Caco-2 (cell line): ENCODE data around the gene ARIH1. TPM values are rescaled to one million over a fixed set of nuclear protein-coding genes. Genes with fewer than 3 reads are reported as not detected.

Experiments used
- BruUV-seq: library from RNA; stranded (reverse); fragments of 400-500 nt; replicated peaks from 2 replicates; lab custom pipeline; 2021; lab: Mats Ljungman, UMichigan
- CTCF ChIA-PET: fragments of 300-600 bp; sonication (Branson Sonifier 250); formaldehyde crosslinking; loops from one replicate; lab custom pipeline; 2022; ENCODE audit warnings: antibody characterized with exemption; lab: Charles Lee
- POLR2A ChIA-PET: fragments of 300-600 bp; sonication (Branson Sonifier 250); formaldehyde crosslinking; loops from one replicate; lab custom pipeline; 2022; ENCODE audit warnings: antibody characterized with exemption; lab: Charles Lee
- DNase-seq, 2 experiments: peaks; one replicate each; pipeline versions ENCODE4 v3.0.0 to v3.0.0-alpha.2; 2020 to 2022
- H3K27me3 ChIP-seq: replicated peaks from 2 replicates; pipeline ENCODE4 v1.6.0; 2011; ENCODE audit warnings: low read length; ENCODE audit not compliant: control insufficient read depth, insufficient read depth
- H3K36me3 ChIP-seq: 2 replicates; pipeline ENCODE4 v1.5.1; 2011; ENCODE audit warnings: low read length; ENCODE audit not compliant: control insufficient read depth, insufficient read depth
- H3K4me1 ChIP-seq: fragments of 250-450 bp; sonication (Bioruptor Pico); 2 replicates; pipeline ENCODE4 v1.5.1; 2020; ENCODE audit warnings: mild to moderate bottlenecking
- H3K4me3 ChIP-seq: 2 replicates; pipeline ENCODE4 v1.5.1; 2011; ENCODE audit warnings: low read depth, mild to moderate bottlenecking, control low read depth, low read length
- H3K9me3 ChIP-seq: fragments of 250-450 bp; sonication (Bioruptor Pico); 2 replicates; pipeline ENCODE4 v1.5.1; 2020; ENCODE audit warnings: mild to moderate bottlenecking, moderate library complexity
- H3K27ac Mint-ChIP-seq: one replicate; pipeline ENCODE4 v1.8.0; 2022; ENCODE audit warnings: mixed read lengths; ENCODE audit not compliant: unreplicated experiment
- H3K27me3 Mint-ChIP-seq: one replicate; pipeline ENCODE4 v1.8.0; 2022; ENCODE audit warnings: mixed read lengths; ENCODE audit not compliant: insufficient read depth, unreplicated experiment
- H3K36me3 Mint-ChIP-seq: one replicate; pipeline ENCODE4 v1.8.0; 2022; ENCODE audit warnings: mild to moderate bottlenecking, mixed read lengths; ENCODE audit not compliant: insufficient read depth, unreplicated experiment
- H3K4me1 Mint-ChIP-seq: one replicate; pipeline ENCODE4 v1.8.0; 2022; ENCODE audit warnings: low read depth, mixed read lengths; ENCODE audit not compliant: unreplicated experiment
- H3K4me3 Mint-ChIP-seq: one replicate; pipeline ENCODE4 v1.8.0; 2022; ENCODE audit warnings: mild to moderate bottlenecking, moderate library complexity, mixed read lengths; ENCODE audit not compliant: unreplicated experiment
- H3K9me3 Mint-ChIP-seq: one replicate; pipeline ENCODE4 v1.8.0; 2022; ENCODE audit warnings: mixed read lengths; ENCODE audit not compliant: unreplicated experiment
- intact Hi-C: fragments of 100-400 bp; cut with micrococcal nuclease; formaldehyde crosslinking; loops from one replicate; pipeline ENCODE4 v1.10.0; 2022; ENCODE audit not compliant: unreplicated experiment
- total RNA-seq: library from RNA; stranded (reverse); gene quantifications from 2 replicates; pipeline ENCODE4 v1.2.3, GENCODE V29; 2022
- TF ChIP-seq, protein P1 (sequence below), 2 experiments: fragments of 200-600 bp in 1 of 2; IDR thresholded peaks; 1 replicate in 1 of 2; 2 replicates in 1 of 2; pipeline versions ENCODE4 v1.5.1 to v1.8.0; 2011 to 2022; ENCODE audit warnings: antibody characterized with exemption in 1 of 2, control low read depth in 1 of 2, inconsistent platforms in 1 of 2, low read depth in 1 of 2, low read length in 1 of 2, mild to moderate bottlenecking in 1 of 2, moderate library complexity in 1 of 2; ENCODE audit not compliant: insufficient read depth in 1 of 2, severe bottlenecking in 1 of 2, unreplicated experiment in 1 of 2

The ARIH1 gene
- total RNA-seq, 1 experiment from 2014 or later: 126 TPM

DNA sequence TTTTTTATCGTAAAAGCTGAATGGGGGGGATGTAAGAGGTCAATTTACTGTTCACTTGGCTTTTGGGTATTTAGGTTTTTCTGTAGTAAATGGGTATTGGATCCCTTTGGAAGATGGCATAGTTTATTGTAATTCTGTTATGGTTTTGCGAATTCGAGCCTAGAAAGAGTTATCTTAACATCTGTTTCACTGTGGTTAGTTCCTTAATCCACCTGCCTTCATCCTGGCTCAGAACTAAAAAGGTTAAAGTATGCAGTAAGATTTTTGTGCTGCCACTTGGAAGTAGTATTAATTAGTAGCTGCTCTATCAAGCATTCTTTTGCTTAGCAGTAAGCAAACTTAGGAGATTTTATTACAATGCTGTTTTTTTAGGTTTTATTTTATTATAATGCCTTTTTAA, 62.4 kb downstream of the ARIH1 start:
- CTCF ChIA-PET: no interaction called here

DNA sequence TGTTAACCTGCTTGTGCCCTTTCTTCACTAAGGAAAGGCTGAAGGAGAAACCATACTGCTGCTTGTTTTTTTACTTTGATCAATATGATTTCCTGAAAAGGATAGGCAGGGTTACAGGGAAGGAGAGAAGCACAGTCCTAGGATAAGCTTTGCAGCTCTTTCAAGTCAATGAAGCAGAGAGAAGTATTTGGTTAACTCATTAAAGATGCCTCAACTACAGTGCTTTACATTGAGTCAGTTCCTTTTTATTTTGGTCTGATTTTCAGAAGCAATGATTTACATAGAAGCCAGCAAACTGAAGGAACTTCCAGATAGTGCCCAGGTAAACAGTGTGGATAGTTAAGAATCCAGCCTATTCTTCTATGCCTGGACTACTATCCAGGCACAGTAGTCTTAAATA, 64.8 kb downstream of the ARIH1 start:
- intact Hi-C loops: loop anchor here (10.0 kb wide), 1 partner anchor 224 kb away; no protein-coding TSS in a partner anchor
- no TSS peak for BruUV-seq
- H3K27ac Mint-ChIP-seq: no peak overlapping the region

More for the DNA sequence above, 62.4 kb downstream of the ARIH1 start:
- intact Hi-C loops: loop anchor here (10.0 kb wide), 1 partner anchor 222 kb away; no protein-coding TSS in a partner anchor
- Histone ChIP-seq H3K27me3 (no peaks in the 10 kb centered on the region), H3K9me3 (peaks cover 6% of the 10 kb centered on the region), H3K36me3 (no peaks in the 10 kb centered on the region), H3K4me1 (no peaks in the 10 kb centered on the region), H3K4me3 (no peak overlapping the region)
- Mint-ChIP-seq H3K9me3 (peaks cover 21% of the 10 kb centered on the region), H3K4me3 (no peak overlapping the region), H3K27ac (no peak overlapping the region), H3K36me3 (peaks cover 21% of the 10 kb centered on the region), H3K4me1 (no peaks in the 10 kb centered on the region), H3K27me3 (no peaks in the 10 kb centered on the region)
- TF ChIP-seq, protein P1, sequence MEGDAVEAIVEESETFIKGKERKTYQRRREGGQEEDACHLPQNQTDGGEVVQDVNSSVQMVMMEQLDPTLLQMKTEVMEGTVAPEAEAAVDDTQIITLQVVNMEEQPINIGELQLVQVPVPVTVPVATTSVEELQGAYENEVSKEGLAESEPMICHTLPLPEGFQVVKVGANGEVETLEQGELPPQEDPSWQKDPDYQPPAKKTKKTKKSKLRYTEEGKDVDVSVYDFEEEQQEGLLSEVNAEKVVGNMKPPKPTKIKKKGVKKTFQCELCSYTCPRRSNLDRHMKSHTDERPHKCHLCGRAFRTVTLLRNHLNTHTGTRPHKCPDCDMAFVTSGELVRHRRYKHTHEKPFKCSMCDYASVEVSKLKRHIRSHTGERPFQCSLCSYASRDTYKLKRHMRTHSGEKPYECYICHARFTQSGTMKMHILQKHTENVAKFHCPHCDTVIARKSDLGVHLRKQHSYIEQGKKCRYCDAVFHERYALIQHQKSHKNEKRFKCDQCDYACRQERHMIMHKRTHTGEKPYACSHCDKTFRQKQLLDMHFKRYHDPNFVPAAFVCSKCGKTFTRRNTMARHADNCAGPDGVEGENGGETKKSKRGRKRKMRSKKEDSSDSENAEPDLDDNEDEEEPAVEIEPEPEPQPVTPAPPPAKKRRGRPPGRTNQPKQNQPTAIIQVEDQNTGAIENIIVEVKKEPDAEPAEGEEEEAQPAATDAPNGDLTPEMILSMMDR (IDR thresholded peaks at IDR 0.05; ENCODE audit: insufficient read depth in 1 of 2, low read depth in 1 of 2, low read length in 1 of 2, severe bottlenecking in 1 of 2, unreplicated experiment in 1 of 2): no peak
- DNase-seq: no peak
- POLR2A ChIA-PET: no interaction called here
- no TSS peak for BruUV-seq

DNA sequence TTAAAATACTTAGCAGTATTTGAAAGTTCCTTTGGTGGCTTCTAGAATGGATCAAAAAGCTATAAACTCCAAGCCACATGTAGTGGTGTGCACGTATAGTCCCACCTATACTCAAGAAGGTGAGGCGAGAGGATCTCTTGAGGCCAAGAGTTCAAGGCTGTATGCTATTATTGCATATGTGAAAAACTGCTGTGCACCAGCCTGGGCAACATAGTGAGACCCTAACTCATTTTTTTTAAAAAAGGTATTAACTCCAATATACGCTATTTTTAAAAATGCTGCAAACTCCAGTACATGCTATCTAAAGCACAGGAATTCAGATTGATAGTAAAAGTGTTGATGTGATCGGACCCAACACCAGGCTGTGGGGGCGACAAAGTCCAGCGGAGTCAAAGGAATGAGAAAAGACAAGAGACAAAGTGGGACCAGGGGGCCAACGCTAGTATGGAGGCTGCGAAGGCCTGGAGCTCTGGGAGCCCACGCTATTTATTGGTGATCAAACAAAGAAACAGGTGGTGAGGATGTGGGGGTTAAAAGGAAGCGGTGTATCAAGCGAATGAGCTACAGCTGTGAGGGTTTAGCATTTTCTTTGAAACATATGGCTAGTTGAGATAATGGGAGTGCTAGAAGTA, 66.6 kb downstream of the ARIH1 start:
- BruUV-seq: no TSS peak
- TF ChIP-seq, protein P1 (IDR thresholded peaks at IDR 0.05; ENCODE audit: insufficient read depth in 1 of 2, low read depth in 1 of 2, low read length in 1 of 2, severe bottlenecking in 1 of 2, unreplicated experiment in 1 of 2): no peak
- no peaks in the 10 kb centered on the region for H3K27me3 ChIP-seq
- no peak overlapping the region for H3K4me3 ChIP-seq
- Mint-ChIP-seq H3K4me1 (no peaks in the 10 kb centered on the region), H3K4me3 (no peak overlapping the region), H3K36me3 (peaks cover 24% of the 10 kb centered on the region), H3K27ac (no peak overlapping the region), H3K9me3 (peaks cover 21% of the 10 kb centered on the region), H3K27me3 (no peaks in the 10 kb centered on the region)
- DNase-seq: peak in 1 of 2 experiments; percentile 1
- intact Hi-C loops: no loop called here
- H3K4me1 ChIP-seq: no peaks in the 10 kb centered on the region
- H3K9me3 ChIP-seq: peaks cover 6% of the 10 kb centered on the region
- ChIA-PET CTCF (no interaction called here), POLR2A (no interaction called here)
- no peaks in the 10 kb centered on the region for H3K36me3 ChIP-seq

More for the DNA sequence above, 64.8 kb downstream of the ARIH1 start:
- Mint-ChIP-seq H3K4me3 (no peak overlapping the region), H3K27me3 (no peaks in the 10 kb centered on the region), H3K36me3 (peaks cover 24% of the 10 kb centered on the region), H3K9me3 (peaks cover 21% of the 10 kb centered on the region), H3K4me1 (no peaks in the 10 kb centered on the region)
- Histone ChIP-seq H3K9me3 (peaks cover 6% of the 10 kb centered on the region), H3K27me3 (no peaks in the 10 kb centered on the region), H3K4me1 (no peaks in the 10 kb centered on the region), H3K36me3 (no peaks in the 10 kb centered on the region), H3K4me3 (no peak overlapping the region)
- POLR2A ChIA-PET: no interaction called here
- TF ChIP-seq, protein P1 (IDR thresholded peaks at IDR 0.05; ENCODE audit: insufficient read depth in 1 of 2, low read depth in 1 of 2, low read length in 1 of 2, severe bottlenecking in 1 of 2, unreplicated experiment in 1 of 2): no peak
- CTCF ChIA-PET: no interaction called here
- DNase-seq: no peak
